ENCODE measurements around the gene KLC1.

GRCh38 chr14:103641161-103641560 is 12.2 kb downstream of the KLC1 start:
- TF ChIP-seq CTCF (IDR thresholded peaks at IDR 0.05) (no peak), POLR2A (IDR thresholded peaks at IDR 0.05) (no peak)

Measured in heart left ventricle (tissue), 13 donors.